ENCODE data around the gene ZNF512B.

ZNF512B gene

GRCh38 chr20:63935447-63935846 is 34.3 kb downstream of the ZNF512B start:
- TF ChIP-seq CREB5 (CRISPR knock-in tag; IDR thresholded peaks at IDR 0.05; ENCODE audit: low read depth) (no peak), ZNF8 (CRISPR knock-in tag; IDR thresholded peaks at IDR 0.05) (no peak), POU6F1 (CRISPR knock-in tag; IDR thresholded peaks at IDR 0.05; ENCODE audit: borderline replicate concordance, low read depth) (no peak), PATZ1 (CRISPR knock-in tag; IDR thresholded peaks at IDR 0.05; ENCODE audit: borderline replicate concordance) (no peak), TCF4 (CRISPR knock-in tag; IDR thresholded peaks at IDR 0.05; ENCODE audit: borderline replicate concordance) (no peak), CSDC2 (CRISPR knock-in tag; IDR thresholded peaks at IDR 0.05) (no peak)
- ATAC-seq = no peak

- TF ChIP-seq SNAI2 (CRISPR knock-in tag; IDR thresholded peaks at IDR 0.05) = no peak
- TF ChIP-seq ESRRG (CRISPR knock-in tag; IDR thresholded peaks at IDR 0.05) = no peak
- no peak for TF ChIP-seq ZNF8 (CRISPR knock-in tag; IDR thresholded peaks at IDR 0.05)
- no peak for TF ChIP-seq TSHZ2 (CRISPR knock-in tag; IDR thresholded peaks at IDR 0.05)
- no peak for TF ChIP-seq PPARA (CRISPR knock-in tag; IDR thresholded peaks at IDR 0.05; ENCODE audit: borderline replicate concordance)
- no peak for TF ChIP-seq RARB (CRISPR knock-in tag; IDR thresholded peaks at IDR 0.05)
- peak; percentile 39; the same call in 1 of the 3 replicates for ATAC-seq
Observed at GRCh38 chr20:63934271-63935068, 35.3 kb downstream of the ZNF512B start.

GRCh38 chr20:63933646-63934045 is 36.1 kb downstream of the ZNF512B start:
- TF ChIP-seq CREB5 (CRISPR knock-in tag; IDR thresholded peaks at IDR 0.05; ENCODE audit: low read depth) = no peak
- no peak for TF ChIP-seq ZNF565 (CRISPR knock-in tag; conservative IDR thresholded peaks at IDR 0.05; ENCODE audit: low read depth)
- no peak for TF ChIP-seq ZFP3 (CRISPR knock-in tag; IDR thresholded peaks at IDR 0.05)
- TF ChIP-seq OSR1 (CRISPR knock-in tag; IDR thresholded peaks at IDR 0.05) = no peak
- no peak for TF ChIP-seq ESRRG (CRISPR knock-in tag; IDR thresholded peaks at IDR 0.05)
- no peak for TF ChIP-seq BACH2 (CRISPR knock-in tag; IDR thresholded peaks at IDR 0.05; ENCODE audit: borderline replicate concordance)
- no peak for TF ChIP-seq GLIS3 (CRISPR knock-in tag; IDR thresholded peaks at IDR 0.05)
- TF ChIP-seq ZNF70 (CRISPR knock-in tag; IDR thresholded peaks at IDR 0.05) = no peak
- TF ChIP-seq CSRNP3 (CRISPR knock-in tag; IDR thresholded peaks at IDR 0.05) = no peak
- TF ChIP-seq TSHZ2 (CRISPR knock-in tag; IDR thresholded peaks at IDR 0.05) = no peak
- no peak for TF ChIP-seq ZC3H10 (CRISPR knock-in tag; IDR thresholded peaks at IDR 0.05)
- TF ChIP-seq PATZ1 (CRISPR knock-in tag; IDR thresholded peaks at IDR 0.05; ENCODE audit: borderline replicate concordance) = no peak
- no peak for TF ChIP-seq SNAI2 (CRISPR knock-in tag; IDR thresholded peaks at IDR 0.05)
- no peak for ATAC-seq

Measured in SK-N-SH treated with all-trans-retinoic acid at 6 μM for 48 hours (cell line).